HG02763 (cell line): ENCODE data around the gene GTF2H4.
A peak's percentile ranks its signal among the peaks of the same experiment; 100 is the strongest.
"Not testable (repeated sequence)": the region's sequence is repeated elsewhere in the genome, so short reads cannot be mapped to it uniquely, and the experiment has no call there.

Experiments
- ATAC-seq: cut with Tn5 transposase; IDR thresholded peaks from one replicate; pipeline ENCODE4 v1.9.1; 2021; ENCODE audit warnings: mild to moderate bottlenecking, moderate library complexity; ENCODE audit not compliant: unreplicated experiment

GTF2H4 gene

GRCh38 chr6:30907758-30908591, at the start of gene GTF2H4:
Gene GTF2H4 (plus strand): TSS chr6:30908207.
- ATAC-seq: peak; percentile 95

GRCh38 chr6:30859726-30860125, 48.3 kb upstream of the GTF2H4 start:
- ATAC-seq: not testable (repeated sequence)

- ATAC-seq: no peak
Measured at GRCh38 chr6:30861257-30862048, 46.6 kb upstream of the GTF2H4 start.

- ATAC-seq: no peak
Measured at GRCh38 chr6:30862156-30862875, 45.7 kb upstream of the GTF2H4 start.

GRCh38 chr6:30864325-30864724, 43.7 kb upstream of the GTF2H4 start:
- no peak for ATAC-seq

GRCh38 chr6:30869241-30869749, 38.7 kb upstream of the GTF2H4 start:
- ATAC-seq: not testable (repeated sequence)

- ATAC-seq: no peak
Measured at GRCh38 chr6:30870546-30870945, 37.5 kb upstream of the GTF2H4 start.

GRCh38 chr6:30871592-30872183, 36.3 kb upstream of the GTF2H4 start:
- no peak for ATAC-seq

- ATAC-seq: no peak
Measured at GRCh38 chr6:30873137-30873640, 34.8 kb upstream of the GTF2H4 start.

- not testable (repeated sequence) for ATAC-seq
Measured at GRCh38 chr6:30873795-30874194, 34.2 kb upstream of the GTF2H4 start.

GRCh38 chr6:30875244-30876038, 32.6 kb upstream of the GTF2H4 start:
- no peak for ATAC-seq

- no peak for ATAC-seq
Measured at GRCh38 chr6:30876039-30876730, 31.8 kb upstream of the GTF2H4 start.

- no peak for ATAC-seq
Measured at GRCh38 chr6:30877419-30878262, 30.4 kb upstream of the GTF2H4 start.

- no peak for ATAC-seq
Measured at GRCh38 chr6:30879684-30880427, 28.2 kb upstream of the GTF2H4 start.

- ATAC-seq: no peak
Measured at GRCh38 chr6:30880698-30881252, 27.2 kb upstream of the GTF2H4 start.

- no peak for ATAC-seq
Measured at GRCh38 chr6:30881392-30882203, 26.4 kb upstream of the GTF2H4 start.
